ENCODE results near the gene HUNK.

Gene HUNK

GRCh38 chr21:31908106-31909031 lies 35.5 kb downstream of the HUNK start:
- H3K27ac ChIP-seq: peak overlapping the region; percentile 44
- TF ChIP-seq, protein P1, sequence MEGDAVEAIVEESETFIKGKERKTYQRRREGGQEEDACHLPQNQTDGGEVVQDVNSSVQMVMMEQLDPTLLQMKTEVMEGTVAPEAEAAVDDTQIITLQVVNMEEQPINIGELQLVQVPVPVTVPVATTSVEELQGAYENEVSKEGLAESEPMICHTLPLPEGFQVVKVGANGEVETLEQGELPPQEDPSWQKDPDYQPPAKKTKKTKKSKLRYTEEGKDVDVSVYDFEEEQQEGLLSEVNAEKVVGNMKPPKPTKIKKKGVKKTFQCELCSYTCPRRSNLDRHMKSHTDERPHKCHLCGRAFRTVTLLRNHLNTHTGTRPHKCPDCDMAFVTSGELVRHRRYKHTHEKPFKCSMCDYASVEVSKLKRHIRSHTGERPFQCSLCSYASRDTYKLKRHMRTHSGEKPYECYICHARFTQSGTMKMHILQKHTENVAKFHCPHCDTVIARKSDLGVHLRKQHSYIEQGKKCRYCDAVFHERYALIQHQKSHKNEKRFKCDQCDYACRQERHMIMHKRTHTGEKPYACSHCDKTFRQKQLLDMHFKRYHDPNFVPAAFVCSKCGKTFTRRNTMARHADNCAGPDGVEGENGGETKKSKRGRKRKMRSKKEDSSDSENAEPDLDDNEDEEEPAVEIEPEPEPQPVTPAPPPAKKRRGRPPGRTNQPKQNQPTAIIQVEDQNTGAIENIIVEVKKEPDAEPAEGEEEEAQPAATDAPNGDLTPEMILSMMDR (conservative IDR thresholded peaks at IDR 0.05): no peak

DNA sequence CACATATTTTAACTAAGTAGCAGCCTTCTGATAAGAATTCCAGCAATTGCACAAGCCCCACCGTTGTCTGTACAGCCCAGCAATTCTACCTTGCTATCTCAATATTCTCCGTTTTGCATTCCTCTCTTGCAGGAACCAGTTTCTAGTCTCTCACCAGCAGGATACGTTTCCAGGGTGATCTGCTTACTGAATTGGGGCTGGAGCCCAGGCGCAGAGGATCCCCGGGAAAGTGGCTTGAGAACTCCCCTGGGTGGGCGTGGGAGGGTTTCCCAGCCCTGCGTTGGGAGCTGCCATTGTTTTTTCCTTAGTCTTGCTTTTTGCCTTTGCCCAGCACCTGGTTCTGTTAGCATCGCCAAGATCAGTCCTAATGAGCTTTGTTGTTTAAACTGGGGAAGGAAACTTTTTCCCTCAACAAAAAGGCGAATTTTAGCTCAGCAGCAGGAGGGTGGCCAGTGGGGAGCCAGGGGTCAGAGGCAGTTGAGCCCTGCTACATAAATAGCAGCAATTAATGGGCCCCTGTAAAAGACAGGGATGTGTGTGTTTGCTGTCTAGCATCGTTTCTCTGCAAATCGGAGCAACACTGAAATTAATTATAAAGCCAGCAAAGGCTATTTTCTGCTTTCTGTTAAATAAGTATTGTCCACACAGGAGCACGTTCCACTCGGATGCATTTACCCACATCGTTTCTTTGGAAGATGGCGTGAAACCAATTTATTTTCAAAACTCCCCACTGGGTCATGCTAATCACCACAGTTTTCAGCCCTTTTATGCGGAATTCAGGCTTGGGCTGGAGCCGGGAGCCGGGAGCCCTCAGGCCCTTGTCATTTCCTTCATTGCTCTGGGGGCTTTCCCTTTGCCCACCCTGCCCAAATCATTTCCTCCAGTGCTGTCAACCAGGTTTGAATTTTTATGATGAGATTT lies 36.6 kb downstream of the HUNK start:
- H3K27ac ChIP-seq: peak overlapping the region; percentile 44

DNA sequence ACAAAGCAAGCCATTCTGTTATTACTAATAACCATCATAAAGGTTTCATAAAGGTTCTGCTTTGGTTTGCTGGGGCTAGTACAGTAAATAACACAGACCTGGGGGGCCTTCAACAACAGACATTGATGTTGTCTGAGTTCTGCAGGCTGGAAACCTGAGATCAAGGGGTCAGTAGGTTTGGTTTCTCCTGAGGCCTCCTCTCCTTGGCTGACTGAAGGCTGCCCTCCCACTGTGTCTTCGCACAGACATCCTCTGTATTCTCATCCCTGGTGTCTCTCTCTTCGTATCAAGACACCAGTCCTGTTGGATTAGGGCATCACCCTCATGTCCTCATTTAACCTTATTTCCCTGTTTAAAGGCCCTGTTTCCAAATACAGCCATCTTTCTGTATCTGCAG lies 37.3 kb downstream of the HUNK start:
- TF ChIP-seq, protein P1 (conservative IDR thresholded peaks at IDR 0.05): no peak
- no peak overlapping the region for H3K27ac ChIP-seq

More for the DNA sequence above, 36.6 kb downstream of the HUNK start:
- TF ChIP-seq, protein P1 (conservative IDR thresholded peaks at IDR 0.05): no peak

DNA sequence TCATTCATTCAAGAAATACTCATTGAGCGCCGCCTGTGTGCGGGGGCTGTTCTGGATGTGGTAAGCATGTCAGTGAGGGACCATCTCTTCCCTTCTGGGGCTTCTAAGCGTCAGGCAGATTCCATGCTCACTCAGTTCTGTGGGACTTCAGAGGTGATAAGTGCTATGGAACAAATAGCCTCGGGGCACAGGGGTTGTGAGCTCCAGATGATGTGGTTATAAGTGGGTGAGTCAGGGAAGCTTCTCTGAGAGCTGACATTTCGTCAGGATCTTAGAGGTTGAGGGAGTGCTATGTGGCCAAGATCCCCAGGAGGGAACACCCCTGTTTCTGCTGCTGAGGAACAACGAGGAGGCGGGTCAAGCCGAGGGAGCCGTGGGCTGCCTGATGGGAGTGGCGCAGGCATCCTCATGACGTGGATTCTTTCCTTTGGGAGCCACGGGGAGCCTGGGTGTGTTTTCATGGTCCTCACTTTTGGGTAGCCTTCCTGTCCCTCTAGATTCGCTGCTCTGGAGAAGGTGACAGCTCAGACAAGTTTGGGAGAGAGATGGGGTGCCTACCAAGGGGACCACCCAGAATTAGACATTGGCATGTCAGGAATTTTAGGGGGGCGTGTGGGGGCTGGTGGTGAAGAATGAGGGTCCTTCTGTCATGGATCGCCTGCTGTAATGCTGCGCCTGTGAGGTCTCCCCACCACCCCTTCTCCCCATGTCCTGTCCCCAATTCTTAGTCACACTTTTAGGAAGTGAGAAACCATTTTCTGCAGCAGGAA lies 38.5 kb downstream of the HUNK start:
- H3K27ac ChIP-seq: no peak overlapping the region
- TF ChIP-seq, protein P1 (conservative IDR thresholded peaks at IDR 0.05): no peak

DNA sequence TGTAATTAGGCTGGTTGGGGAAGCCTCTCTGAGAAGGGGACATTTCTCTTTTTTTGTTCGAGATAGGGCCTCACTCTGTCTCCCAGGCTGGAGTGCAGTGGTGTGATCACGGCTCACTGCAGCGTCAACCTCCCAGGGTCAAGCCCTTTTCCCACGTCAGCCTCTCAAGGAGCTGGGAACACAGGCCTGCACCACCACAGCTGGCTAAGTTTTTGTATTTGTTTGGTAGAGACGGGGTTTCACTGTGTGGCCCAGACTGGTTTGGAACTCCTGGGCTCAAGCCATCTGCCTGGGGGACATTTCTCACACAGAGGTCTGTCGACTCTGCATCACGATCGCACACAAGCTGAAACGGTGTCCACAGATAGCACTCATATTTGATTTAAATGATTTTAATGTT lies 39.7 kb downstream of the HUNK start:
- TF ChIP-seq, protein P1 (conservative IDR thresholded peaks at IDR 0.05): no peak
- no peak overlapping the region for H3K27ac ChIP-seq

DNA sequence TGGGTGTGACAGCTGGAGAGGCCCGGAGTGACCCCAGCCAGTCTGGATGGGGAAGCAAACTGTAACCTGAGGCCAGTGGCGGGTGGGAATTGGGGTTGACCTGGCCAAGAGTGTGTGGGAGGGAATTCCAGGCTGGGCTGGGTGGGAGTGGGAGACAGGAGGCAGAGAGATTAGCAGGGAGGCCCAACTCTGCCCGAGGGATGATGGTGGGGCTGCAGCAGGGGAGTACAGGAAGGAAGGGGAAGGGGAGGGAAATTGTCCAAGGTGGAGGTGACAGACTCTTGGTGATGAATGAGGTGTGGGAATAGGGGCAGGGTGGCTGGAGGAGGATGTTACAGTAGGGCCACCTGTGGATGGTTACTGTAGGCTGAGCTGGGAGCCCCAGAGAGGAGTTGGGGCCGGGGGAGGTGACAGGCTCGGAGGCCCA lies 40.4 kb downstream of the HUNK start:
- TF ChIP-seq, protein P1 (conservative IDR thresholded peaks at IDR 0.05): no peak
- no peak overlapping the region; the same call in 1 of the 2 replicates for H3K27ac ChIP-seq
